T1000 (cell line): Measurements from ENCODE around the gene COL2A1.

Source experiments
- DNase-seq: peaks from one replicate; lab custom pipeline; 2025; ENCODE audit warnings: mixed read lengths; lab: John Stamatoyannopoulos, UW

Gene COL2A1

GRCh38 chr12:48004053-48004941 lies at the start of gene COL2A1:
TSS of gene COL2A1 (minus strand) at chr12:48004476. CDS start at chr12:48004321, 155 bp downstream.
- DNase-seq = no peak

DNA sequence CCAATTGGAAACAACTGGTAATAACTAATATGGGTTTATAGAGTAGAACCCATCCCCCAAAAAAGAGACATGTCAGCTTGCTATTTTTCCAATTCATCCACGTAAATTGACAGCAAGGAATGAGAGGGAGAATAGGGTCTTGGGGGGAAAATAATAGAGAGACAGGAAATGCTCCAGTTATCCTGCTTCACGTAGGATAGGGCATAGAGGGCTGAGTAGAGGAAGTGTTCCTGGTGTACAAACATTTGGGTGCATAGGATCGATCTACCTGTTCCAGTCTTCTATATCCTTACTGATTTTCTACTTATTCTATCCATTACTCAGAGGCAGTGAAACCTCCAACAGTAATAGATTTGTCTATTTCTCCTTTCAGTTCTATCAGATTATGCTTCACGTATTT lies 49.6 kb upstream of the COL2A1 start:
- no peak for DNase-seq

DNA sequence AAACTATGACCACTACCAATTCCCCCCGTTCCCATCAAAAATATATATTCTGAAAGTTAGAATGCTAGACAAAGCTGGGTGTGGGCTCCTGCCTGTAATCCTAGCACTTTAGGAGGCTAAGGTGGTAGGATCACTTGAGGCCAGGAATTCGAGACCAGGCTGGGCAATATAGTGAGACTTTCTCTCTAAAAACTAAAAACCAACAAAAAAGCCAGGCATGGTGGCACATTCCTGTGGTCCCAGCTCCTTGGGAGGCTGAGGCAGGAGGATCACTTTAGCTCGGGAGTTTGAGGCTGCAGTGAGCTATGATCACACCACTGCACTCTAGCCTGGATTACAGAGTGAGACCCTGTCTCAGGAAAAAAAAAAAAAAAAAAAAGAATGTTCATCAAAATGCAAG lies 48.8 kb upstream of the COL2A1 start:
- no peak for DNase-seq

DNA sequence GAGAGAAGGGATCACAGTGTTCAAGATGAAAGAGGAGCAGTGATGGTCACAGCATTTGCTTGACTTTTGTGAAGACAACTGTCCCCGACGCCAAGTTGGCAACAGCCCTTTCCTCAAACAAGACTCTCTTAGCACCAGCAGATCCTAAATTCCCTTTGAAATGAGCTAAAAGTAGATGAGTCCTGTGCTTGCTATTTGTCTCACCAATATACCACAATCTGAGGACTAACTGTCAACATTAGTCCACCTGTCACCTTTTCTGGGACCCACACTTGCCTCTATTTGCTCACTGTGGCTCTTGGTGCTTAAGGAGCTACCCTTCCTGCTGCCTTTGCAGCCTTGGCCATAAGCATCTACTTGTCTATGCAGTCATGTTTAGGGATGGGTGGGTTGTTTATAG lies 47.4 kb upstream of the COL2A1 start:
- DNase-seq = no peak

DNA sequence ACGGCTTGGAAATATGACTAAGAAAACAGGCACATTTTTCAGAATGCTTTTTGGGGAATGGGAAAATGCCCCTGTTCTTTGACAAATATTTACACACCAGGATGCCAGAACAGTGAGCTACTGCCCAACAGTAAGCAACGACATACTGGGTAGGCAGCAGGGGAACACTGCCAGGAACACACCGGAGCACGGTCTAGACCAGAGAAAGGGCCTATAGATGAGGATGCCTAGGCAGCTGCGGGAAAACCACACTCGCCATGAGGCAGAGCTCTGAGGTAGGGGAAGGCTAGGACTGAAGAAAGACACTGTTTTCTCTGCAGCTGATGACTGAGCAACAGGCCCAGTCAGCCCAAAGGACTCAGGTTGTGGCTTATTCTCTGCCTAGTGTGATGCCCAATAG lies 45.9 kb upstream of the COL2A1 start:
- no peak for DNase-seq

DNA sequence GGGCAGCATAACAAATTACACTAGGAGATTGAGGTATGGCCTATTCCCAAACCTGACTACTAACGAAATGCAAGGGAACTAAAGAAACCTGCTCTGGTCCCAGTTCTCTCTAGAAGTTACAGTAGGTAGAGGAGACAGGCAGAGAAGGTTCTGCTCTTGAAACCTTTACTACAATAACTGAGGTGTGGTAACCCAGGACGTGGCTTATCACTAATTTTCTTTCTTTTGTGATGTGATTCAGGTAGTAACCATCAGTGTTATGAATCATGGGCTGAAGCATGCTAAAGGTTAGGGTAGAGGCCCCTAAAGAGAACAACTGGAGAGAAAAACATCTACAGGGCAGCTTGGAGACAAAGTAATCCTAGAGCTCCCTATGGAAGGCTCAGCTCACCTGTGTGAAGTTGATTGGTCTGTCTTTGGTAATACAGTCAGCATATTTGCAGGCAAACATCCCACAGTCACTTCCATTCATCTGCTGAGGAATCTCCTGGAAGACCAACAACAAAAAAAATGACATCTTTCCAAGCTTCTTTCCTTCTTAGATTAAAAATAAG lies 41.8 kb upstream of the COL2A1 start:
- no peak for DNase-seq

DNA sequence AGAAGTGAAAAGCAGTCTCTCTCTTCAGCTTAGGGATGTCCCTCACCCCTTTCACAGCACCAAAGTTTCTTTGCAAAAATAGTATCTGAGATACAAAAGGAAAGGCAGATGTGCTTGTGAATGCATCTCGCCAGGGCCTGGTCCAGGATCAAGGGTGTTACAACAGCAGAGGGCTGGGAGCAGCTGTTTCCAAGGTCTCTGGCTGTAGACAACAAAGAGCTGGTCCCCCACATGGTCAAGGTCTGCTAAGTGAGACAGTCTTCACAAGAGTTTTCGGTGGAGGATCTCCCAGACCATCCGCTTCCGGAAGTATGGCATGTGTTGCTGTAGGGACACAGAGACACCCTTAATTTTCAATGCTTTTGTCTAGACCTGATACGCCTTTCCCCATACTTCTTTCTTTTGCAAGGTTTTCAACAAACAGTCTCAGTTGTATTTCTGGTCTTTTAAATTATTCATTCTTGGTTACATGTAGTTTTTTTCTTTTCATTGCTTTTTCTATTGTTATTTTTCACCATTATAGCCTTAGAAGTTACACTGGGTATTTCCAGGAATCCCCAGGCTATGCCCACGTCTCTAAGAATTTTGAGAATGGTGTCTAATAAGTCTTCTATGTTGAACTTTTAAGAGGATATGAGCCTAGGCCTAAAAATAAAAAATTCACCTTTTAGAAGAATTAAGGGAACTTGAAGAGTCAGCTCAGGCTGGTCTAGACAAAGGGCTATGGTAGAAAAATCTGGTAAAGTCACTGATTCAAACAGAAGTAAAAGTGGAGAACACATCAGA lies 41.0 kb upstream of the COL2A1 start:
- DNase-seq = no peak

DNA sequence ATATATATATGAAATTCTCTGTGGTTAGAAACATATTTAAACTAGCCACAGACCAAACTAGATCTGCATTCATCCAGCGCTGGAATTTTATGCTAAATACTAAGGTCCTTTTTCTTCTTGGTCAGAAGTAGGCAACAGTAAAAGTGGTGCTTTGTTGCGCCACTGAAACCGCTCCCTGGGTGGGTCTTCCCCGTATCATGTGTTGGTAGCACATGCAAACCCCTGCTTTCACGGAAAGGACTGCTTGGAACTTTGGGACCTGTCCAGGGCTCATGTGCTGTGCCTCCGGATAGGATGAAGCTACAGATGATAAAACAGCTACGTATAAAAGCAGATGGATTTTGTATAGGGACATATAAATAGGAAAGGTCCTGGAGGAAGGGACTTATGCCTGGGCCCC lies 40.1 kb upstream of the COL2A1 start:
- no peak for DNase-seq

- no peak for DNase-seq
Measured at GRCh38 chr12:48043771-48044170, 39.5 kb upstream of the COL2A1 start.

DNA sequence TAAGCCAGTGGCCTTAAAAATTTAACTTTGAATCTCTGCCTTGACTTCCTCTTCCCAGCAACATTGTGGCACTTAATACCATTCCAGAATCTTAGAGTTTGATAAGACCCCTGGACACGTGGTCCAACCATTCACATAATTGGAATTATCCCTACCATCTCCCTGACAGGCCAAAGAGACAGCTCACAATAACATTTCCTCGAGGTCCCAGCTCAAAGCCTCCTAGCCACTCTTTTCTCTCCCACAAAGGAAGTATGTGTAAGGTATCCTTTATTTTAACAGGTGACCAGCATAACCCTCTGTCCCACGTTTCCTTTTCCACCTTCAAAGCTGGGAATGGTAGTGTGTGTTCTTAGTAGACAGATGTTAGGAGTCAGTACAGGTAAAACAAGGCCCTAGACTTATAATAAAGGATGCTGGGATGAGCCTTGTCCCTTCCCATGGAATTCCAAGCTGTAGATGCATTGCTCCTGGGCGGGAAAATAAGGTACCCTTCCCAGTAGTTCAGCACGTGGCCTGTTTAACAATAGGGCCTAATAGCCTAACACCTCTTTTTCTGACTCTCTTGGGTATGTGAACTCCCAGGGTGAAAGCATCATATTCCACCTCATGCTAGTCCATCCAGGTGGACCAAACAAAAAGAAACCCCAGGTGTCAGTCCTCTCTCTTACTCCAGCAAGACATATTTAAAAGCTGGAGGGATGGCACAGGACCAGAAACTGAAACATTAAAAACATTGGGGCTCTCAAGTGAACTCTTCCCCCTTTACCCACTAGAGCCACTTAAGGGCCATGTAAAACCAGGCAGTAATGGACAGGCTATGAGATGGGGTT lies 37.5 kb upstream of the COL2A1 start:
- no peak for DNase-seq

DNA sequence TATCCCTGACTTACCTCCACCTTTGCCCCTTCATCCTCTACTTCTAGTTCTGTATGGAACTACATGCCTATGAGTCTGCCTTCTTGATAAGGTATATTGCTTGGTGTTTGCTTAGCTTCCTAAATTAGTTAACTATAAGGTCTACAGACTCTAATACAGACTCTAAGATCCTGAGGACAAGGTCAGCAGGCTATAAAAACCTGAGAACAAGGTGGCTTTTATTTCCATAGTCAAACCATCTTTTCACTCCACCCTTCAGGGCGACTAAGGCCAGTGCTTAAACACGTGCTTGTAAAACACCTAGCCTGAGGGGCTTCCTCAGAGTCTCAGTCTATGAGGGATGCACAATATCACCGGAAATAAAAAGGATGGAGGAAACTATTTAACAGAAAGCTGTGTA lies 36.1 kb upstream of the COL2A1 start:
- no peak for DNase-seq

DNA sequence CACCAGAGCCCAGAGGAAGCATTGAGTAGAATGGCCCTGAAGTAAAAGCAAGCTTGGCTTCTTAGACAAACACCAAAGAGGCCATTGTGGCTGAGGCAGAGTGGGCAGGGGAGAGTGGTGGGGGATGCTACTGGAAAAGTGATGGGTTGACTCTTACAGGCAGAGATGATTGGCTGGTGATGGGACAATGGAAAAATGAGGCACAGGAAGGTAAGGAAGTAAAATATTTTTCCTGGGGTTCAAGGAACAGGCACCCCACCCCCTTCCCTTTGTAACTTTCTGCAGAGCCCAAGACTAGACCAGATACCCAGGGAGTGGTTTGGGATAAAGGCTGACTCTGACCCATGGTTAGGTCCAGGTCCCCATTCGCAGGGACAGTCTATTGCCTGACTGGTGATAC lies 34.9 kb upstream of the COL2A1 start:
- DNase-seq = no peak

DNA sequence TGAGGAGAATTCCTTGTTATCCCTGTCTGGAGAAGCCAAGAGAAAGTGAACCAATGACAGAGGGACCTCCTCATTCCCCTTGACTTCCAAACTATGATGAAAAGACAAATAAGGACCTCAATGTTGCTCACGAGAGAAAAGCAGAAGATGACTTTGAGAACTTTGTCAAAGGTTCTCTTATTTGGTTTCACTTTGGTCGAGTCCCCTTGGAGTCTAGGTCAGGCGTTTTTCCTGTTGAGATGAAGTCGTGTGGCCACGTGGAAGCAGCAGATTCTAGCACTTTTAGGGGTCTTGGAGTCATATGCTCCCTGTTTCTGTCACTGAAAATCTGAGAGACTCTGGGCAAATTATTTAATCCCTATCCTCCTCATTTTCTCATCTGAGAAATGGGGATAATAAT lies 33.8 kb upstream of the COL2A1 start:
- DNase-seq = no peak

GRCh38 chr12:48037267-48037915 lies 33.1 kb upstream of the COL2A1 start:
- no peak for DNase-seq

DNA sequence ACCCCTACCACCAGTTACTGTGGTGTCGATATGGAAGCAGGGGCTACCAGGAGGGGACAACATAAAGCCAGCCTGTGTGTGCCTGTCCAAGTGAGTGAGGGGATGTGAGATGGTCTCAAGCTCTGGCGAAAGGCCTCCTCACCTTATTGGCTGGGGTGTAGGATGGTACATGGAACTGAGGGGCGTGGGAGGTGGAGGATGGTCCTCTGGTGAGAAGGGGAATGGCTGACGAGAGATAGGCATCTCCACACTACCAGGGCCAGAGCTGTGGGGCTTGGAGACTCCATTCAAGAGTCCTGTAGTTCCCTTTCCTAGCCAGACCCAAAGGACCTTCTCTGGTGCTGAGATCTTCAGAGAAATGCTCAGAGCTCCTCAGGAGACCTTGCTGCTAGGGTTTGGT lies 32.5 kb upstream of the COL2A1 start:
- no peak for DNase-seq

DNA sequence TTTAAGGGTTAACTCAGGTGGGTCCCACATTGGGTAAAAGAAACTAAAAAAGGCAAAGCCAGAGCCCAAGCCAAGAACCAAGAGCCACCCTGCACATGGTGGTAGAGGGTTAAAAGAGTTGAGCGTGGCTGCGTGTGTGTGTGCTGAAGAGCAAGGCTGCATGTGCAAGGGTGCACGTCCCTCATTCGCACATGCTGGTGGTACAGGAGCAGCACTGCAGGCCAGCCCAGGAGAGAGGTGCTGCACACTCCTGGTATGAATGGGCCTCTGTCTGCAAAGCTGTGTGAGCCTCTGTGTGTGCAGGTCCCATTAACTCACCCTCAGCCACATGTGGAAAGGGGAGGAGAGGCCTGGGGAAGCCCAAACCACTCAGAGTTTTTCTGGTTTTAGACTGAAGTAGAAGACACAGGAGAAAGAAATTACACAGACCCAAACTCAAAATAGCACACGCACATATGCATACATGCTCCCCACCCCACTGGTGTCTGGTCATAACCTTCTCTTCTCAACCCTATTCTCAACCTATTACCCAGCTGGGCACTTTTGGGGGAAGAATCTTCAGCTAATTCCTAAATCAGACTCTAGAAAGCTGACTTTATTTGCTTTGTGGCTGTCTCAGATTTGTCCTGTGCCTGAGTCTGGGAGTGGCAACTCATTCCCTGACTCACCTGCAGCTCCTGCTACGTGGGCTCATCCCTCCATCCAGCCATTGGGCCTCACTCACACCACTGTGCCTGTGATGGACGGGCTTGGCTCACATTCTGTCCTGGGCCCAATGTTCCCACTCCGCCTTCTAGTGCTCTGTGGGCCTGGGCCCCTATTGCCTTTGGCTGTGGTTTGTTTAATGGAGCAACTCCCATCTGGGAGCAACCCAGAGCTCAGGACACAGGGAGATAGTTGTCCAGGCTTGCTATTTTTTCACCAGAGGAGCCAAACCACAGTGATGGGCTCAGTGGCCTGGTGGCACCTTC lies 30.8 kb upstream of the COL2A1 start:
- no peak for DNase-seq

DNA sequence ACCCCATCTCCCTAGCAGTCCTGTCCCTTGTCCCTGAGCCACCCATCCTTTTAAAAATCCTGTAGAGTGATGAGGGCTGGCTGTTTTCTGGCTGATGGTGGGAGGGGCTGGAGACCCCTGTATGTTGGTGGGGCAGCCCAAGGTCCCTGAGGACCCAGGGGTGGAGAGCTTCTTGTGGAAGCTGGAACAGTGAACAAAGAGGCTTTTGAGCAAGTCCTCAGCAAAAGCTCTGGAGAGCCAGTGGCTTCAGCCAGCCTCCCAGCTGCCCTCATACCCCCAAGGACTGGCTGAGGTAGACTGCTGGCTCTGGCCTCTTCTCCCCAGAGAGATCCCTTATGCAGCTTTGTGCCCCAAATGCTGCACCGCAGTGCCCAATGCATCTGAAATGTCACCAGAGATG lies 29.2 kb upstream of the COL2A1 start:
- DNase-seq = no peak

DNA sequence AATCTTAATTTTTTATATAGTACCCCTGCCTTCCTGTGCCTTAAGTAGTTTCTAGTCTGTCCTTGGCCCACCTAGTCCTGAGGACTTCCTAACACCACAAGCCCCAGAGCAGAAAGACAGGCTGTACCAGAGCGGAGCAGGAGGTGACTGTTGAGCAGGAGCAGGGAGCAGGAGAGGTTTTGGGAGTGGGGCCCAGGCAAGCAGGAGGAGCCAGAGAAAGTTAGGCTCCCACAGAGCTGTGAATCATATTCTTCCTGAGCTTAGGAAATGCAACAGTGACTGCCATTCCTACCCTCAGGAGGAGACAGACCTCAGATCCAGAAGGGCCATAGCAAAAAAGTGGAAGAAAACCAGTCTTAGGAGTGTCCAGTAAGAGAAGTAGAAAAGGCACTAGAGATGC lies 28.3 kb upstream of the COL2A1 start:
- DNase-seq = no peak

DNA sequence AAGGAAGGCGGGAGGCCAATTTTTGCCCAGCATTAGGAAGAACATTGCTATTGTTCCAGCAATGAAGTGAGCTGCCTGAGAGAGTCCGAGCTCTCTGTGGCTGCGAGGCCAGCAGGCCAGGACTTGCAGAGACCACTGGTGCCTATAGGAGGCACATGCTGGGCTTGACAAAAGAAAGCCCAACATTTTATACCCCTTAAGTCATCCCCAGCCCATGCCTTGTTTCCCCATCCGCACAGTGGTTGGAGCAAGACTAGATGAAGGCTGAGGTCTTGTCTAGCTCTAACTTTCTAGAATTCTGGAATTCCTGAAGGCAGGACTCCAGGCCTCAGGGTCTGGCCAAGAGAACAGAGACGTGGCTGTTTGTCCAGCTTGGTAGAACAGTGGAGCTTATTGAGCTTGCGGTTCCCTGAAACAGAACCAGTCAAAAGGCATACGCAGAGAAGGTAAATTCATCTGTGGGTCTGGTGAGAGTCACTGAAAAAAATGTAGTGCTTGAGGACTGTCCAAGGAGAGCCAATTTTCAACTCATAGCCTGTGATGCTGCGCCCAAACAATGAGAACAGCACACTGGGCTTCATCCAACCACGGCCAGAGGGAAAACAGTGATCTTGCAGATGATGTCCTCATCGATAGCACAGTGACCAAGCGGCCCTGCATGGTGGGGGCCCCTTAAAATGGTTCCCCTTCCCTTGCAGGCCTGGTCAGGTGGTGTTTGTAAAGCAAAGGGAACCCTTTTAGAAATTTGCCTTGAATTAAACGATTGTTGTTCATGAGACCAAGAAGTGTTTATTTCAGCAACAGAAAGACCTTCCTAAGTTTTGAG lies 27.1 kb upstream of the COL2A1 start:
- DNase-seq = no peak
